ENCODE data around the gene CES4A. TPM values are rescaled to one million over a fixed set of nuclear protein-coding genes. Genes with fewer than 3 reads are reported as not detected.

CES4A gene
- total RNA-seq (2021) (0.15 TPM in 1 of 2 replicates, not detected in the other), Bru-seq, nascent RNA (percentile 4 among the genes with signal in this experiment), BruChase-seq, experiment 1, labeled RNA remaining after a 2-hour chase (percentile 15 among the genes with signal in this experiment), BruChase-seq, experiment 2, labeled RNA remaining after a 6-hour chase (percentile 14 among the genes with signal in this experiment)
- long read RNA-seq = 0 reads

DNA sequence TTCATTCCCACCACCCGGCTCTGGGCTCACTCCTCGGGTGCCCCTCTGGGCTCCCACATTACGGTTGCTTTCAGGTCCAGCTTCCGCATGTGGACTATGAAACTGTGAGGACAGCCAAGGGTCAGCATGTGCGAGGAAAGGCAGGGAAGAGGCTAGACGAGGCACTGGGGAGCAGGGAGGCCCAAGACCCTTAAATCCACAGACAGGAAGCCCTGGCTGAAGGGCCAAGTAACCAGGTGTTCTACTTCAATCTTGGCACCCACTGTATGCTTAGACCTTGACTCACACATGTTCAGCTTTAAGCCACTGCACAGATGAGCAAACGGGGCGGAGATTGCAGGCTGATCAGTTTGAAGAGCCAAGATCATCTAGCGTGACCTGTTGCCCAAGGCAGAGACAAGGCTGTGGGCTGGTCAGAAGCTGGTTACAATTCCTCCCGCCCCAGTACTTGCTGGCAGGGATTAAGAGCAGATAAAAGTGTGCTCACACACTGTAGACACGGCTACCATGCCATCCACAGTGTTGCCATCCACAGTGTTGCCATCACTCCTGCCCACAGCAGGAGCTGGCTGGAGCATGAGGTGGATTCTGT is at the start of gene CES4A:
Gene CES4A, plus strand, starts transcription at position 393 of the 592 bp plus-strand sequence. Its CDS starts 184 bp downstream, at position 577.
- BruUV-seq (replicated peaks) = no TSS peak
- CTCF ChIA-PET = no interaction called here
- H3K4me3 ChIP-seq (ENCODE audit: low read depth, low read length, poor library complexity, severe bottlenecking) = no peak within 1 kb of the TSS

DNA sequence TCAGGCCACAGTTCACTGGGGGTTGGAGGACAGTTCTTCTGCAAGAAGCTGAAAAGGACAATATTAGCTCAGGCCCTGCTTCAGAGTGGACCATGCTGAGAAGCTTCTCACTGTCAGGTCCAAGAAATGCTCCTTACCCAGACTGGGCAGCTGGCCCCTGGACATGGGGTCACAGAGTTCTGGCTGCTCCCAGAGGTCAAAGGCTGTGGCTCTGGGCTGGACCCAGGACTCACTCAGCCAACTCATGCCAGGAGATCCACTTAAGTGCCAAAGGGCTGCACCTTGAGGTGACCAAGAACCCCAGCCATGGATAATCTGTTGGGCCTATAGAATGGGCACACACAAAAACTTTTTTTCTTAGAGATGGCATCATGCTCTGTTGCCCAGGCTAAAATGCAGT is 49.0 kb upstream of the CES4A start:
- CTCF ChIA-PET = no interaction called here
- intact Hi-C loops (cut with micrococcal nuclease; ENCODE audit: unreplicated experiment) = no loop called here
- no peak for DNase-seq (ENCODE audit: low spot score)
- no peaks in the 10 kb centered on the region for H3K27me3 ChIP-seq (replicated peaks; ENCODE audit: insufficient read depth, low read depth, low read length, poor library complexity)
- no peak overlapping the region for H3K4me3 ChIP-seq (ENCODE audit: low read depth, low read length, poor library complexity, severe bottlenecking)
- no TSS peak for BruUV-seq (replicated peaks)
- H3K36me3 ChIP-seq (ENCODE audit: insufficient read depth, low read length, poor library complexity, severe bottlenecking) = peaks cover 38% of the 10 kb centered on the region
- no peaks in the 10 kb centered on the region for H3K9me3 ChIP-seq (ENCODE audit: low read depth, low read length, poor library complexity, severe bottlenecking)
- POLR2A ChIA-PET (ENCODE audit: low non-redundant PET) = no interaction called here
- H3K4me1 ChIP-seq (ENCODE audit: insufficient read depth, low read length, poor library complexity, severe bottlenecking) = peaks cover 8% of the 10 kb centered on the region
- H3K27ac ChIP-seq (ENCODE audit: low read depth, low read length, poor library complexity, severe bottlenecking) = no peak overlapping the region
- TF ChIP-seq EZH2 (IDR thresholded peaks at IDR 0.05; ENCODE audit: borderline replicate concordance, low read depth, low read length, poor library complexity, severe bottlenecking) = no peak
- TF ChIP-seq, protein P1, sequence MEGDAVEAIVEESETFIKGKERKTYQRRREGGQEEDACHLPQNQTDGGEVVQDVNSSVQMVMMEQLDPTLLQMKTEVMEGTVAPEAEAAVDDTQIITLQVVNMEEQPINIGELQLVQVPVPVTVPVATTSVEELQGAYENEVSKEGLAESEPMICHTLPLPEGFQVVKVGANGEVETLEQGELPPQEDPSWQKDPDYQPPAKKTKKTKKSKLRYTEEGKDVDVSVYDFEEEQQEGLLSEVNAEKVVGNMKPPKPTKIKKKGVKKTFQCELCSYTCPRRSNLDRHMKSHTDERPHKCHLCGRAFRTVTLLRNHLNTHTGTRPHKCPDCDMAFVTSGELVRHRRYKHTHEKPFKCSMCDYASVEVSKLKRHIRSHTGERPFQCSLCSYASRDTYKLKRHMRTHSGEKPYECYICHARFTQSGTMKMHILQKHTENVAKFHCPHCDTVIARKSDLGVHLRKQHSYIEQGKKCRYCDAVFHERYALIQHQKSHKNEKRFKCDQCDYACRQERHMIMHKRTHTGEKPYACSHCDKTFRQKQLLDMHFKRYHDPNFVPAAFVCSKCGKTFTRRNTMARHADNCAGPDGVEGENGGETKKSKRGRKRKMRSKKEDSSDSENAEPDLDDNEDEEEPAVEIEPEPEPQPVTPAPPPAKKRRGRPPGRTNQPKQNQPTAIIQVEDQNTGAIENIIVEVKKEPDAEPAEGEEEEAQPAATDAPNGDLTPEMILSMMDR (conservative IDR thresholded peaks at IDR 0.05; ENCODE audit: low read depth, low read length) = no peak

More for the DNA sequence above, at the start of gene CES4A:
- H3K27me3 ChIP-seq (replicated peaks; ENCODE audit: insufficient read depth, low read depth, low read length, poor library complexity) = no peaks in the 10 kb centered on the region
- H3K4me1 ChIP-seq (ENCODE audit: insufficient read depth, low read length, poor library complexity, severe bottlenecking) = no peaks in the 10 kb centered on the region
- H3K9me3 ChIP-seq (ENCODE audit: low read depth, low read length, poor library complexity, severe bottlenecking) = no peaks in the 10 kb centered on the region
- no peak within 1 kb of the TSS for H3K27ac ChIP-seq (ENCODE audit: low read depth, low read length, poor library complexity, severe bottlenecking)
- TF ChIP-seq, protein P1 (conservative IDR thresholded peaks at IDR 0.05; ENCODE audit: low read depth, low read length) = no peak
- TF ChIP-seq EZH2 (IDR thresholded peaks at IDR 0.05; ENCODE audit: borderline replicate concordance, low read depth, low read length, poor library complexity, severe bottlenecking) = no peak
- H3K36me3 ChIP-seq (ENCODE audit: insufficient read depth, low read length, poor library complexity, severe bottlenecking) = no peaks in the 10 kb centered on the region
- intact Hi-C loops (cut with micrococcal nuclease; ENCODE audit: unreplicated experiment) = no loop called here
- POLR2A ChIA-PET (ENCODE audit: low non-redundant PET) = no interaction called here
- DNase-seq (ENCODE audit: low spot score) = no peak

DNA sequence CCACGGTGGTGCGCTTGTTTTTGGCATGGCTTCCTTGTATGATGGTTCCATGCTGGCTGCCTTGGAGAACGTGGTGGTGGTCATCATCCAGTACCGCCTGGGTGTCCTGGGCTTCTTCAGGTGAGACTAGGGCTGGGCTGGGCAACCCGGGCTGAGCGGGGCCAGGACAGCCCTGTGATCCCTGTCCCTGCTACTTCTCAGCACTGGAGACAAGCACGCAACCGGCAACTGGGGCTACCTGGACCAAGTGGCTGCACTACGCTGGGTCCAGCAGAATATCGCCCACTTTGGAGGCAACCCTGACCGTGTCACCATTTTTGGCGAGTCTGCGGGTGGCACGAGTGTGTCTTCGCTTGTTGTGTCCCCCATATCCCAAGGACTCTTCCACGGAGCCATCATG is 48.2 kb upstream of the CES4A start:
- no peaks in the 10 kb centered on the region for H3K9me3 ChIP-seq (ENCODE audit: low read depth, low read length, poor library complexity, severe bottlenecking)
- no peaks in the 10 kb centered on the region for H3K27me3 ChIP-seq (replicated peaks; ENCODE audit: insufficient read depth, low read depth, low read length, poor library complexity)
- peaks cover 38% of the 10 kb centered on the region for H3K36me3 ChIP-seq (ENCODE audit: insufficient read depth, low read length, poor library complexity, severe bottlenecking)
- no peak for DNase-seq (ENCODE audit: low spot score)
- H3K4me1 ChIP-seq (ENCODE audit: insufficient read depth, low read length, poor library complexity, severe bottlenecking) = peaks cover 8% of the 10 kb centered on the region
- intact Hi-C loops (cut with micrococcal nuclease; ENCODE audit: unreplicated experiment) = no loop called here
- no peak overlapping the region for H3K27ac ChIP-seq (ENCODE audit: low read depth, low read length, poor library complexity, severe bottlenecking)
- ChIA-PET CTCF (no interaction called here), POLR2A (ENCODE audit: low non-redundant PET) (no interaction called here)
- H3K4me3 ChIP-seq (ENCODE audit: low read depth, low read length, poor library complexity, severe bottlenecking) = no peak overlapping the region
- BruUV-seq (replicated peaks) = no TSS peak
- no peak for TF ChIP-seq EZH2 (IDR thresholded peaks at IDR 0.05; ENCODE audit: borderline replicate concordance, low read depth, low read length, poor library complexity, severe bottlenecking)
- TF ChIP-seq, protein P1 (conservative IDR thresholded peaks at IDR 0.05; ENCODE audit: low read depth, low read length) = no peak
